Activated CD4-positive, alpha-beta T cell treated with anti-CD3 and anti-CD28 coated beads, Interleukin-2, Interleukin-6, amounts not matched to agents 100 ng/mL and 50 ng/mL, durations not matched to agents 16 hours and 8 hours (primary cell): ENCODE data around the gene MYBPC2.
"Not testable (repeated sequence)": the region's sequence is repeated elsewhere in the genome, so short reads cannot be mapped to it uniquely, and the experiment has no call there.

ENCODE experiments used
- DNase-seq: peaks from one replicate; pipeline ENCODE4 v3.0.0-alpha.2; 2020

Gene MYBPC2

GRCh38 chr19:50430888-50431342 lies 1.8 kb upstream of the MYBPC2 start:
- no peak for DNase-seq

- DNase-seq = peak; percentile 90
Measured at GRCh38 chr19:50431343-50432220, 1.1 kb upstream of the MYBPC2 start.

GRCh38 chr19:50433201-50434180 lies 799 bp downstream of the MYBPC2 start:
- no peak for DNase-seq

- DNase-seq = no peak
Measured at GRCh38 chr19:50434525-50434924, 1.8 kb downstream of the MYBPC2 start.

GRCh38 chr19:50435221-50435620 lies 2.5 kb downstream of the MYBPC2 start:
- no peak for DNase-seq

- no peak for DNase-seq
Measured at GRCh38 chr19:50435627-50436026, 2.9 kb downstream of the MYBPC2 start.

GRCh38 chr19:50437862-50438449 lies 5.3 kb downstream of the MYBPC2 start:
- no peak for DNase-seq

- not testable (repeated sequence) for DNase-seq
Measured at GRCh38 chr19:50439130-50439529, 6.4 kb downstream of the MYBPC2 start.

- no peak for DNase-seq
Measured at GRCh38 chr19:50444059-50444458, 11.4 kb downstream of the MYBPC2 start.

- DNase-seq = no peak
Measured at GRCh38 chr19:50447053-50447452, 14.4 kb downstream of the MYBPC2 start.

GRCh38 chr19:50447750-50448149 lies 15.1 kb downstream of the MYBPC2 start:
- no peak for DNase-seq

GRCh38 chr19:50449236-50449899 lies 16.7 kb downstream of the MYBPC2 start:
- DNase-seq = no peak

- DNase-seq = no peak
Measured at GRCh38 chr19:50450369-50451222, 17.9 kb downstream of the MYBPC2 start.

- no peak for DNase-seq
Measured at GRCh38 chr19:50451223-50451534, 18.5 kb downstream of the MYBPC2 start.

GRCh38 chr19:50453243-50453642 lies 20.6 kb downstream of the MYBPC2 start:
- DNase-seq = no peak

GRCh38 chr19:50455992-50456391 lies 23.3 kb downstream of the MYBPC2 start:
- no peak for DNase-seq

GRCh38 chr19:50457300-50457699 lies 24.6 kb downstream of the MYBPC2 start:
- DNase-seq = no peak

- no peak for DNase-seq
Measured at GRCh38 chr19:50458396-50459066, 25.8 kb downstream of the MYBPC2 start.

- DNase-seq = no peak
Measured at GRCh38 chr19:50459067-50459456, 26.4 kb downstream of the MYBPC2 start.

GRCh38 chr19:50459638-50460037 lies 26.9 kb downstream of the MYBPC2 start:
- DNase-seq = no peak

- peak; percentile 67 for DNase-seq
Measured at GRCh38 chr19:50460161-50460765, 27.6 kb downstream of the MYBPC2 start.
